Activated CD4-positive, alpha-beta T cell treated with anti-CD3 and anti-CD28 coated beads for 1 hour (primary cell): ENCODE results near the gene GTF2H2C.
"Not testable (repeated sequence)": the region's sequence is repeated elsewhere in the genome, so short reads cannot be mapped to it uniquely, and the experiment has no call there.

Experiments used
- DNase-seq: peaks from one replicate; pipeline ENCODE4 v3.0.0-alpha.2; 2020

GTF2H2C gene

GRCh38 chr5:69568072-69568471 lies 8.1 kb downstream of the GTF2H2C start:
- not testable (repeated sequence) for DNase-seq

GRCh38 chr5:69583356-69583755 lies 23.4 kb downstream of the GTF2H2C start:
- not testable (repeated sequence) for DNase-seq

- not testable (repeated sequence) for DNase-seq
Observed at GRCh38 chr5:69596114-69596840, 36.3 kb downstream of the GTF2H2C start.

- not testable (repeated sequence) for DNase-seq
Observed at GRCh38 chr5:69601947-69602346, 42.0 kb downstream of the GTF2H2C start.

- DNase-seq: not testable (repeated sequence)
Observed at GRCh38 chr5:69606839-69607238, 46.8 kb downstream of the GTF2H2C start.

- not testable (repeated sequence) for DNase-seq
Observed at GRCh38 chr5:69607750-69608149, 47.8 kb downstream of the GTF2H2C start.

DNA sequence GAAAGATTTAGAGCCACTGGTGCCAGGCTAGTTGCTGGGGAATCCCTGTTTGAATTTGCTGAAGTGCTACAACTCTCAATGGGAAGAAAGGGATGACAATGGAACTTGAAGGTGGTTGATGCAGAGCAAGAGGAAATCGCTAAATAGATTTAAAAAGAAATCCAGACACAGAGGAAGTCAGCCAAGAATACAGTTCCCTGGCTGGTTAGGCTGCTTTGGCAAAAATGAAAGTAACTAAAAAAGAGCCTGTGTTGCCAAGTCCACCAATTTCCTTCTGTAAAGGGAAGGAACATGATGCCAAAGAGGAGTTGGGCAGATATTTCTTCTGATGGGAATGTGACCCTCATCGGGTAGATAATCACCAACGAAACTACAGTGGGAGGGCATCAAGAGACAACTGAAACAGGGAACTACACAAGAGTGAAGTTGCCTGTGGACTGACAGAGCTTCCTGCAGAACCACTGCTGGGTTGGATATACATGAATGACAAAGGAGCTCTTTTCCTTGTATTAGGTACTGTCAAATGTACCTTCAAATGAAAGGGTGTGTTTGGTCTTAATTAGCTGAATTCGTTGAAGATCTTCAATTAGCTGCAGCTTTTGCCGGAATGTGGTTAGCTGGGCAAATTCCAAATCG lies 49.0 kb downstream of the GTF2H2C start:
- DNase-seq: not testable (repeated sequence)

DNA sequence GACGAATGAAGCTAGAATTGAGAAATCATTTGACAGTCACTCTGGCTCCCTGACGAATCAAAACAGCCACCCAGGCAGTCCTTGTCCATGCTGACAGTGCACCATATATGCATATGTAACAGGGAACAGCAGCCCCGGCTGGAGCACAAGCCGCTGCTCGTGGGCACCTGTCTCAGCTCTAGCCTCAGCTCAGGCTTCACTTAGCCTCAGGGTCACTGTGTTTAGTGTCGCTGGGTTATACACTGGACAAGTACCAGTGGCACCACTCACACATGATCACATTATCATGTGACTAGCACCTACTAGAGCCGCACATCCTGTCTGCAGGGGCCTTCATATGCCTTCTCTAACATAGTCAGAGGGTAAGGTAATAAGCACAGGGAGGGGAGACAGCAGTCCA lies 54.9 kb downstream of the GTF2H2C start:
- not testable (repeated sequence) for DNase-seq

- DNase-seq: not testable (repeated sequence)
Observed at GRCh38 chr5:69631879-69632278, 71.9 kb downstream of the GTF2H2C start.
